Measurements from ENCODE around the gene ABITRAM. TPM values are rescaled to one million over a fixed set of nuclear protein-coding genes. Genes with fewer than 3 reads are reported as not detected.

Gene ABITRAM
- total RNA-seq, 4 donors from 2014 or later: 7.6 to 9.4 (median 9.1) TPM

DNA sequence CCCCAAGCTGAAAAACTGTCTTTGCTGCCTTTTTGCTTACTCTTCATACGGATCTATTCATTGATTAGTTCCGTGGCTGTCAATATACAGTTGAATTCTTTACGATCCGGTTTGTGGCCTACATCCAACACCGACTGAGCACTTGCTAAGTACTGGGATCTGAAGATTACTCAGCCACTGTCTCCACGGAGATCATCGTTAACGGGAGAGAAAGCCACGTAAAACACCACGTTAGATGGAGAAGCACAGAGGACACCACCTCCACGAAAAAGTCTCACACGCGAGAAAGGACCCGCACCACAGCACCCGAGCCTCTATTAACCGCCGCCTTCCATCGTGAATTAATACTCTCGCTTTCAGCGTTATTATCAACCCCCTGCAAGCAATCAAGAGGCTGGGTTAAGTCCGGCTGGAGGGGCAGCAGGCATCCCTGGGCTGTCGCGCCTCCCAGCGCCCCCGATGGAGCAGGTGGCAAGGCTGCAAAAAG lies 926 bp upstream of the ABITRAM start:
- DNase-seq (ENCODE audit: low spot score) (no peak), ATAC-seq (ENCODE audit: low FRiP score) (no peak)
- TF ChIP-seq, protein P1, sequence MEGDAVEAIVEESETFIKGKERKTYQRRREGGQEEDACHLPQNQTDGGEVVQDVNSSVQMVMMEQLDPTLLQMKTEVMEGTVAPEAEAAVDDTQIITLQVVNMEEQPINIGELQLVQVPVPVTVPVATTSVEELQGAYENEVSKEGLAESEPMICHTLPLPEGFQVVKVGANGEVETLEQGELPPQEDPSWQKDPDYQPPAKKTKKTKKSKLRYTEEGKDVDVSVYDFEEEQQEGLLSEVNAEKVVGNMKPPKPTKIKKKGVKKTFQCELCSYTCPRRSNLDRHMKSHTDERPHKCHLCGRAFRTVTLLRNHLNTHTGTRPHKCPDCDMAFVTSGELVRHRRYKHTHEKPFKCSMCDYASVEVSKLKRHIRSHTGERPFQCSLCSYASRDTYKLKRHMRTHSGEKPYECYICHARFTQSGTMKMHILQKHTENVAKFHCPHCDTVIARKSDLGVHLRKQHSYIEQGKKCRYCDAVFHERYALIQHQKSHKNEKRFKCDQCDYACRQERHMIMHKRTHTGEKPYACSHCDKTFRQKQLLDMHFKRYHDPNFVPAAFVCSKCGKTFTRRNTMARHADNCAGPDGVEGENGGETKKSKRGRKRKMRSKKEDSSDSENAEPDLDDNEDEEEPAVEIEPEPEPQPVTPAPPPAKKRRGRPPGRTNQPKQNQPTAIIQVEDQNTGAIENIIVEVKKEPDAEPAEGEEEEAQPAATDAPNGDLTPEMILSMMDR (IDR thresholded peaks at IDR 0.05): no peak

DNA sequence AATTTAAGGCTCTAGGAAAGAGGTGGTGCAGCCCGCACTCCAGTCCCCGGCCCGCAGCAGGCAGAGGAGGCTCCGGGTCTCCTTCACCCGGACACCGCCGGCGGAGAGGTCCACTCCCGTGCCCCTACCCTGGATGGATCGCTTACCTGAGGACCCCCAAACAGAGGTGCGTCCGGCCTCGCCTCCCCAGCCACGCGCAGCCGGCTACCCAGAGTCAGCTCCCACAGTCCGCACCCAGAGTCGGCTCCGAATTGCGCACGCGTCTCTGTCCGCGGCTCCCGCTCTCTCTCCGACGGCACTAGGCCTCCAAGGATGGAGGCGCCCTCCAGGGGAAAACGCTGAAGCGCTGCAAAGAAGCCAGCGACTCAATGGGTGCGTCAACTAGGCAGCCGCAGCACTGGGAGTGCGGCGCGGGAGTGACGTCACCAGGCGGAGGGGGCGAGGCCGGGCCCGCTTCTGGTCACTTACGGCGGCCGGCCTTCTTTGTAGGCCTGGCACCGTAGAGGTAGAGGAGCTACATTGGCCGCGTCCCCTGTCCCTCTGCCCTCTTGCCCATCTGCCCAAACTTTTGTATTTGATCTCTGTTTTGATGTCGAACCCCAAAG lies 380 bp upstream of the ABITRAM start, which contains the start of gene ELP1:
Gene ELP1, minus strand, starts transcription at position 407 of the 605 bp plus-strand sequence. CDS start 2,978 bp downstream, outside the sequence.
- peak; percentile 92 for ATAC-seq (ENCODE audit: low FRiP score)
- TF ChIP-seq, protein P1 (IDR thresholded peaks at IDR 0.05): no peak

GRCh38 chr9:108937561-108938305 lies 3.5 kb downstream of the ABITRAM start:
- ATAC-seq (ENCODE audit: low FRiP score): no peak
- no peak for DNase-seq (ENCODE audit: low spot score)
- TF ChIP-seq, protein P1 (IDR thresholded peaks at IDR 0.05): no peak

More for the DNA sequence above, 380 bp upstream of the ABITRAM start, which contains the start of gene ELP1:
- DNase-seq (ENCODE audit: low spot score): peak; percentile 77

DNA sequence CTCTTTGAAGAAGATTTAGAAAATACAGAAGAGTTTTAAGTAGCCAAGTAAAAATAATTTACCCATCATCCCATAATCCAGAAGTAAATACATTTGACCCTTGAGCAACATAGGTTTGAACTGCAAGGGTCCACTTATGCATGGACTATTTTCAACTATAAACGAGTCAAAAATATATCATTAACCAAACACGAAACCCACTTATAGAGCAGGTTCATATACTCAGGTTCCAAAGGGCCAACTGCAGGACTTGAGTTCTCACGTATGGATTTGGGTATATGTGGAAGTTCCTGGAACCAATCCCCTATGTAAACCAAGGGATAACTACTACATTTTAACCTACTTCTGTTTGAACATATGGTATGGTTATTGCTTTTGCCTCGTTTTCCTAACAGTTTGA lies 5.8 kb downstream of the ABITRAM start:
- no peak for ATAC-seq (ENCODE audit: low FRiP score)
- TF ChIP-seq, protein P1 (IDR thresholded peaks at IDR 0.05): no peak
- no peak for DNase-seq (ENCODE audit: low spot score)

GRCh38 chr9:108950168-108950567 lies 16.0 kb downstream of the ABITRAM start:
- no peak for ATAC-seq (ENCODE audit: low FRiP score)
- DNase-seq (ENCODE audit: low spot score): no peak
- TF ChIP-seq, protein P1 (IDR thresholded peaks at IDR 0.05): no peak

DNA sequence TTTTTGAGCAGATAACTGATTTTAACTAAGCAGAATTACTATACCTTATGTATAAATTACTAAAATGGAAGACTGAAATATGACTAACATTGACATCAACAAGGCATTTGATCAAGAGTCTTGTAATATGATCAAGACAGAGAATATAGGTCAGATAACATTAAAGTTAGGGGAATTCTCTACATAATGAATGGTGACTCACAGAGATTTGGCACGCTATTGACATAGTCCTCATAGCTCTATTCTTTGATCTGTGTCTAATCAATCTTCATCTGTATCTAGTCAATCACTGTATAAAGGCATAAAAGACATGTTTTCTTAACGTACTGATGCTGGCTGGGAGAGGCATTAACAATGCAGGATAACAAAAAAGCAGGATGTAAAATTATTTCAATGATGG lies 17.4 kb downstream of the ABITRAM start:
- DNase-seq (ENCODE audit: low spot score): no peak
- TF ChIP-seq, protein P1 (IDR thresholded peaks at IDR 0.05): no peak
- no peak for ATAC-seq (ENCODE audit: low FRiP score)
